GM21367 (cell line): Measurements from ENCODE around the gene DPH1.

Experiments used
- ATAC-seq: cut with Tn5 transposase; IDR thresholded peaks from one replicate; pipeline ENCODE4 v1.9.1; 2021; ENCODE audit not compliant: unreplicated experiment

The DPH1 gene

DNA sequence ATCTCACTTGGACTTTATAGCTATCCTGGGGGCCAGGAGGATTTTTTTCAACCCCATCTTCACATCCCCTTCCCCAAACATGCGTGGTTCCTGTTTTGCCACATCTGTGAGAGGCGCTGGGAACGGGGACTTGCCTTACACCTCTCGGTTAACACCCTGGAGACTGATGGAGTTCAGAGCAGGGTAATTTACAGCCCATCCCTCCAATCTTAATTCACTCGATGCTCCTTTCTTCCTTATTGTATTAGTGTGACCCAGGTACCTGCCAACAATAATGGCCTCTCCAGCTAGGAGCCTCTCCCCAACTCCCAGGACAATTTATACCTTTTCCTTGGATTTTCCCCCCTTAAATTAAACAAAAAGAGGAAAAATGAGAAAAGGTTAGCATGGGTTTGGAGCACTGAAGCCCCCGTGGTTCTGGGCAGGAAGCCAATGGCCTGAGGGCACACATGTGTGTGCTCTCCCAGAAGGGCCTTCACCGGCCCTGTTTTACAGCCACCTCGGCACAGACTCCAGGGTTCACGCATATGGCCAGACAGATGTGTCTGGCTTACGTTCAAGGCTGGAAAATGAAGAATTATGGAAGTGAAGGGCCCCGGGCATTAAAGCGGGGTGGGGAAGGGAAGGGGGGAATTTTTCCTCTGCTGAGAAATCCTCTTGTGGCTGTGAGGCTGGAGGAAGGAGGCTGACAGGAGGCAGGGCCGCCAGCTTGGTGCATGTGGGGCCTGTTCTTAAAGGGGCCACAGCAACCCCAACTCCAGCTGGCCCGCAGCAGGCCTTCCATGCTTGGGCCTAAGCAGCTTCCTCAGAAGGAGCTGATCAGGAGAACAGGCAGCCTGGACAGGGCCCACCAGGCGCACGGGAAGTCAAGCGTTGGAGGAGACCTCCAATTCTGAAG is 46.4 kb downstream of the DPH1 start:
- no peak for ATAC-seq

- no peak for ATAC-seq
Measured at GRCh38 chr17:2077040-2077439, 47.1 kb downstream of the DPH1 start.

- no peak for ATAC-seq
Measured at GRCh38 chr17:2081564-2081963, 51.6 kb downstream of the DPH1 start.

DNA sequence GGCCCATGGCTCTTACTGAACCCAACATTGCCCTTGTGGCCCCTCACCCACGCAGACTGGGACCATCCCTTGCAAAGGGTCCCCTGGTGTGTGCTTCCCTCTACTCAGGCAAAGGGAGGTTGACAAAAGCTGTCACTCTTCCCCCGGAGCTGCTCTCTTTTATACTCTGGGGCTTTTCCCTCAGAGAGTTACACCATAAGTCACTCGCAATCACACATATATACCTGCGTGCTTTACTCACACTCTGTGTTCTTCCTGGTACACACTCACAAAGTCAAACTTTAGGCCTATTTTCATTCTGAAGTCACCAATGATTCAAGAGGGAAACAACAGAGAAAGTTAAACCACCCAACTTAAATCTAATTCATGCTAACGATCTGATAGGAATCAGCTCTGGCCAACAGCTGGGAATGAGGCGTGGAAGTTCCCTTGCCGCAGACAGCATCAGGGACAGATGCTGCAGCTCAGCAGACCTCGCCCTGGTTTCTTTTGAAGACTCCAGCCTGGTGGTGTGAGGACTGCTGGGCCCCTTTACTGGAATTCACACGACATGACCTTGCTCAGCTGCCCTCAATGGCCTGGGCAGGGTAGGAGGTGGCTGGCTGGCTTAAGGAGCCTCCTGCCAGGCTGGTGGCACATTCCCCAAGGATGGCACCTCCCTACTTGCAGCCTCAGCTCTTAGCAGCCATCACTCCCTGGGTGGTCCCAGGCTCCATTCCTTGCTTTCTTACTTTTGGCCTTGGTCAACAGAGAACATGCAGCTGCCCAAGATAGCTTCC is 52.2 kb downstream of the DPH1 start:
- ATAC-seq, result no peak

- ATAC-seq, result no peak
Measured at GRCh38 chr17:2083613-2084035, 53.7 kb downstream of the DPH1 start.

DNA sequence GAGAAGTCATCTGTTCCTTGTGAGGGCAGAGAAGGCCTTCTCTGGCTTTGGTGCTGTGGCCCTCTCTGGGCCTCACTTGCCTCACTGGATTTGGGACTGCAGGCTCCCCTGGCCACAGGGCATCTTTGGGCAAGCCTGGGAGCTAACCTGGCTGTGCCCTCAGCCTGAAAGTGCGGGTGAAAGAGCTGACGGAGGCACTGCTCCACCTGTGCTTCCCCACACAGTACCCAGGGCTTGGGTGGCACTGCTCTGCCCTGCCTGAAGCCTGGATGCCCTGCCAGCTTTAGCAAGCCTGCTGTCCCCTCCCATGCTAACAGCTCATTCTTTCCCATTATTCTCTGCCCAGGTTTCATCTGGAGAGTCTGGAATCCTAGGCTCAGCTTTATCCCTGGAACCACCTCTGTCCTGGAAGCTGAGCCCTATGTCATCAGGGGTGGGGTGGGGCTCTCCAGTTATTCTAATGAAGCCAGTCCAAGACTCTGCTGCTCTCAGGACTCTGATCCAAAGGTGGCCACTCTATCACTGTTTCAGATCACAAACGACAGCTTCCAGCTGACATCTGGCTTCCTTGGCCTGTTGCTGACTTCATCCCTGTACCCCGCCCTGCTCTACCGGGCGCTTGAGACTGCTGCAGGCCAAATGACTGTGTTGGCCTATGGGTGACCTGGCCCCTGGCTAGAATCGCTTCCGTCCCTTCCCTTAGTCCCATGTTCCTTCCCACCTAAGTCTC is 54.2 kb downstream of the DPH1 start:
- ATAC-seq, result no peak

- no peak for ATAC-seq
Measured at GRCh38 chr17:2084766-2085647, 55.1 kb downstream of the DPH1 start.

- no peak for ATAC-seq
Measured at GRCh38 chr17:2085648-2085949, 55.6 kb downstream of the DPH1 start.

- no peak for ATAC-seq
Measured at GRCh38 chr17:2086306-2086705, 56.4 kb downstream of the DPH1 start.

DNA sequence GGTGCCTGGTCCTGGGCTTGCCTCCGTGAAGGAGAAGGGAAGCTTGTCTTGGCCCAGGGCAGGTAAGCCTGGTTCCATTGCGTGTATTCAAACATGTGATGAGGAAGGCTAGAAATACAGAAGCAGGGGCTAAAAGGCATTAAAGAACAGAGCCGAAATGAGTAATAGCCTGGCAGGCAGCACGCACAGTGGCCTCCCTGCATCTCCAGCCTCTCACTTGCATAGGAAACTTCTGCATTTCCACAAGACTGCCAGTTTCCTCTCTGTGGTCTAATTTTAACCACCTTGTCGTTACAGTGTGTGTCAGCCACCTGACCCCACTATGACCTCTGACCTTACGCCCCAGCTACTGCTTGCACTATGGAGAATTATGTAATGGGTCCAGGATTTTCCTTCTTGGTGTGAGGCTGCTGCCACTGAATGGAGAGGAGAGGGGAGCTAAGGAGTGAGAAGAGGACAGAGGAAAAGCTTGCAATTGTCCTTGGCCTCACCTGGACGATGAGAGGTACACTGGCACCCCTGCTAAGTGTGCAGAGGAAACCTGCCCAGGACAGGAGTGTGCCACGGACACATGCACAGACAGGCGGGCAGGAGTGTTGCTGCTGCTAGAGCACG is 57.8 kb downstream of the DPH1 start:
- no peak for ATAC-seq

DNA sequence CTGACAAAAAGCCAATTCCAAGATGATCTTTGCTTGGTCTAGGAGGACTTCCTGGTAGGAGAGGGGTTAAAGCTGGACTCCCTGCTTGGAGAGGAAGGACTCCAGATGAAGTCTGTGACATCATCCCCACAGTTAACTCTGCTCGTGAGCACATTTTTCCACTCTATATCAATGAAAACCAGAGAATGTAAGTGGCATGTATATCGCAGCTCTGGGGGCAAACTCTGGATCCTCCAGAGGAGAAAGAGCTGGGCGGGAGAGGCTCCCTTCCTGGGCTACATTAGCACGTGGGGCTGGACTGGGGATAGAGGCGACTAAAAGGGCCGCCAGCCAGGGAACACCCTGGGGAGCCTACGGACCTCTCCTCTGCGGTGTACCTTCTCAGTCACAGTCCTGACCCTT is 59.1 kb downstream of the DPH1 start:
- peak; percentile 7 for ATAC-seq

DNA sequence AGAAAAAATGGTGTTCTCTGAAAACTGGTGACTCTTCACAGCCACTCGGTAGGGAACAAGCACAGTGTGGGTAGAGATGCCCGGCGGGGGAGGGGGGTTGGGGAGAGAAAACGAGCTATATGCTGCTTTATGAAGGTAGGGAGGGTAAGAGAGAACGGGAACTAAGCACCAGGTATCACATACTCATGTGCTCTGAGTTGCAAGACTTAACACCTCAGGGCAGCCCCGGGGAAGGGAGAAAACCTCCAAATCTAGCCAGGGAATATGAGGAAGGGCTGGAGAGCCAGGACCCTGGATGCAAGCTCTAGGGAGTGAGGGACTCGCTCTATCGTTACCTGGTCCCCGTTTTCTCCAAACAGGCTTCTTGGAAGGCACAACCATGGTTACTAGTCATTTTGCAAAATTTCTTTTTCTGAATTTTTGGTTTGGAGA is 60.3 kb downstream of the DPH1 start:
- no peak for ATAC-seq

DNA sequence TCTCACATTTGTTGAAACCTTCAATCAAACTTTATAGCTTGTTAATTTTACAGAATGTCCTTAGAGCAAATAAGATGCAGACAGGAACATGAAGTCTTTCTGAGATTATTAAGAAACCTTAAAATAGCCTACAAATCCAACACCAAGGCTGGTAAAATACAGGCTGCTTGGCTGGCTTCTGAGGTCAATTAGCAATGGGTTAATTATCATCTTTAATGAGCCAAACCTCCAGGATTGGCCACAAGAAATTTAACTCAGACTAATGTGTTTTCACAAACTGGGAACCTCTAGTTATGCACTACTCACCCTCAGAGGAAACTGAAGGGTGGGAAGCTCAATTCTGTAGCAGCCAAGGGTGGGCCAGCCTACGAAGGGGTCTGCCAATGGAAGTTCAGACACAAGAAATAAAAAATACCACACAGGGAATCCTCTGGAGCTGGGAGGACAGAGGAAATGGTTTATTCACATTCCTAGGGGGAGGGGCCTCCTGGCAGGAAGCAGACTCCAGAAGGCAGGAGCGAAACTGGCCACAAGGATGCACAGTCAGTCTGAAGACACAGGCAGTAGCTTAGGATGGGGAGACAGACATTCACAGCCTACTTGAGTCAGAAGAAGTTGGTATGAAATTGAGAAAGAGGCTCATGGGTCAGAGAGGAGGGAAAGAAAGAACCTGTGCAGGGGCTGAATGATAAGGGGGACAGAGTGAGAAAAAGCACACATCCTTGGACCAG is 61.0 kb downstream of the DPH1 start:
- no peak for ATAC-seq

GRCh38 chr17:2092253-2092652 is 62.3 kb downstream of the DPH1 start:
- ATAC-seq, result no peak

GRCh38 chr17:2093349-2093748 is 63.4 kb downstream of the DPH1 start:
- ATAC-seq, result no peak
